ENCODE results near the gene ZNF883. TPM values are rescaled to one million over a fixed set of nuclear protein-coding genes. Genes with fewer than 3 reads are reported as not detected.
"Not testable (repeated sequence)": the region's sequence is repeated elsewhere in the genome, so short reads cannot be mapped to it uniquely, and the experiment has no call there.

Gene ZNF883
- total RNA-seq = 0.08 TPM

- ATAC-seq (no peak), DNase-seq (ENCODE audit: low spot score) (no peak)
Observed at GRCh38 chr9:113011911-113012381, at the start of gene ZNF883. TSS of gene ZNF883 (minus strand) at chr9:113012192.

GRCh38 chr9:113061072-113061850, 49.3 kb upstream of the ZNF883 start:
- ATAC-seq; DNase-seq (ENCODE audit: low spot score): not testable (repeated sequence)

- not testable (repeated sequence) for DNase-seq (ENCODE audit: low spot score); ATAC-seq
Observed at GRCh38 chr9:113059581-113060284, 47.7 kb upstream of the ZNF883 start.

GRCh38 chr9:113057193-113057592, 45.2 kb upstream of the ZNF883 start:
- no peak for ATAC-seq
- DNase-seq (ENCODE audit: low spot score) = no peak

- DNase-seq (ENCODE audit: low spot score) (peak; percentile 86), ATAC-seq (peak; percentile 99)
Observed at GRCh38 chr9:113056191-113057106, 44.5 kb upstream of the ZNF883 start, which contains the start of gene ZFP37. TSS of gene ZFP37 (minus strand) at chr9:113056724. CDS start at chr9:113056688, 36 bp downstream.

GRCh38 chr9:113042884-113043657, 31.1 kb upstream of the ZNF883 start:
- DNase-seq (ENCODE audit: low spot score) = no peak

GRCh38 chr9:113026200-113026599, 14.2 kb upstream of the ZNF883 start:
- no peak for ATAC-seq
- no peak for DNase-seq (ENCODE audit: low spot score)

More at GRCh38 chr9:113042884-113043657, 31.1 kb upstream of the ZNF883 start:
- no peak for ATAC-seq

- DNase-seq (ENCODE audit: low spot score) (no peak), ATAC-seq (no peak)
Observed at GRCh38 chr9:113018247-113018646, 6.3 kb upstream of the ZNF883 start.

GRCh38 chr9:113012492-113012891, 500 bp upstream of the ZNF883 start:
- ATAC-seq (no peak), DNase-seq (ENCODE audit: low spot score) (no peak)

GRCh38 chr9:113005777-113006176, 6.2 kb downstream of the ZNF883 start:
- ATAC-seq = no peak
- no peak for DNase-seq (ENCODE audit: low spot score)

- no peak for DNase-seq (ENCODE audit: low spot score)
- ATAC-seq = no peak
Observed at GRCh38 chr9:112997236-112997941, 14.6 kb downstream of the ZNF883 start.

GRCh38 chr9:112971415-112971814, 40.6 kb downstream of the ZNF883 start:
- ATAC-seq (no peak), DNase-seq (ENCODE audit: low spot score) (no peak)

GRCh38 chr9:112970939-112971338, 41.1 kb downstream of the ZNF883 start:
- DNase-seq (ENCODE audit: low spot score) = no peak
- ATAC-seq = no peak

- DNase-seq (ENCODE audit: low spot score) (no peak), ATAC-seq (no peak)
Observed at GRCh38 chr9:112969730-112970129, 42.3 kb downstream of the ZNF883 start.

GRCh38 chr9:112955550-112955949, 56.4 kb downstream of the ZNF883 start:
- ATAC-seq = no peak
- no peak for DNase-seq (ENCODE audit: low spot score)

- DNase-seq (ENCODE audit: low spot score) (no peak), ATAC-seq (peak; percentile 27)
Observed at GRCh38 chr9:112945620-112946208, 66.3 kb downstream of the ZNF883 start.

- ATAC-seq (no peak), DNase-seq (ENCODE audit: low spot score) (no peak)
Observed at GRCh38 chr9:112939418-112939817, 72.6 kb downstream of the ZNF883 start.

- no peak for DNase-seq (ENCODE audit: low spot score)
- ATAC-seq = no peak
Observed at GRCh38 chr9:112933696-112934095, 78.3 kb downstream of the ZNF883 start.

GRCh38 chr9:112925058-112925641, 86.8 kb downstream of the ZNF883 start:
- DNase-seq (ENCODE audit: low spot score) (no peak), ATAC-seq (peak; percentile 91)
